ENCODE measurements around the gene AKAP6. TPM values are rescaled to one million over a fixed set of nuclear protein-coding genes. Genes with fewer than 3 reads are reported as not detected.
A peak's percentile ranks its signal among the peaks of the same experiment; 100 is the strongest.

AKAP6 gene
- total RNA-seq, 4 donors from 2014 or later: 2.0 to 11.0 (median 4.2) TPM

DNA sequence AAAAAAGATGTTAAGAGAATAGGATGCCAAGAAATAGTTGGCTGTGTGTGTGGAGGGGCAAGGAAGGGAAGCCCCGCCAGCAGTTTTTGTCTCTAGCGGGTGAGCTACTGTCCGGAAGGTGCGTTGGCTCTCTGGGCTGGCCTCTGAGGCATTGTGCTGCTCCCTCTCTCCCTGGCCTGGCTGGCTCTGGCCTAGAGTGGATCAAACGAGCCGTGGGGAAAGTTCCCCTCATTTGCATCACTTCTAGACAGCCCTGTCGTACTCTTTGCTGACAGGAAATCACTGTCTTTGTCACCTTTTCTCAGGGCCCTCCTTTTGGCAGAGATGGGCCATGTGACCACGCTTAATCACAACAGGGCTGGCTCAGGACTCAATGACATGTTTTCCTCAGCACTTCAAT, 373.5 kb downstream of the AKAP6 start:
- TF ChIP-seq POLR2AphosphoS5 (IDR thresholded peaks at IDR 0.05): peak in 1 of 3 donors; percentile 11
- TF ChIP-seq, protein P1, sequence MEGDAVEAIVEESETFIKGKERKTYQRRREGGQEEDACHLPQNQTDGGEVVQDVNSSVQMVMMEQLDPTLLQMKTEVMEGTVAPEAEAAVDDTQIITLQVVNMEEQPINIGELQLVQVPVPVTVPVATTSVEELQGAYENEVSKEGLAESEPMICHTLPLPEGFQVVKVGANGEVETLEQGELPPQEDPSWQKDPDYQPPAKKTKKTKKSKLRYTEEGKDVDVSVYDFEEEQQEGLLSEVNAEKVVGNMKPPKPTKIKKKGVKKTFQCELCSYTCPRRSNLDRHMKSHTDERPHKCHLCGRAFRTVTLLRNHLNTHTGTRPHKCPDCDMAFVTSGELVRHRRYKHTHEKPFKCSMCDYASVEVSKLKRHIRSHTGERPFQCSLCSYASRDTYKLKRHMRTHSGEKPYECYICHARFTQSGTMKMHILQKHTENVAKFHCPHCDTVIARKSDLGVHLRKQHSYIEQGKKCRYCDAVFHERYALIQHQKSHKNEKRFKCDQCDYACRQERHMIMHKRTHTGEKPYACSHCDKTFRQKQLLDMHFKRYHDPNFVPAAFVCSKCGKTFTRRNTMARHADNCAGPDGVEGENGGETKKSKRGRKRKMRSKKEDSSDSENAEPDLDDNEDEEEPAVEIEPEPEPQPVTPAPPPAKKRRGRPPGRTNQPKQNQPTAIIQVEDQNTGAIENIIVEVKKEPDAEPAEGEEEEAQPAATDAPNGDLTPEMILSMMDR (IDR thresholded peaks at IDR 0.05): no peak
- no peaks in the 10 kb centered on the region for H3K9me3 ChIP-seq
- peaks cover 20% of the 10 kb centered on the region for H3K4me1 ChIP-seq
- H3K27ac ChIP-seq: peak overlapping the region; percentile 78
- no peaks in the 10 kb centered on the region for H3K27me3 ChIP-seq
- no peaks in the 10 kb centered on the region for H3K36me3 ChIP-seq
- H3K4me3 ChIP-seq: no peak overlapping the region
- WGBS: 23% methylated on average over 8 of the region's 8 CpGs
- peak in 1 of 2 donors; percentile 68 for DNase-seq (ENCODE audit: low spot score in 2 of 2)

DNA sequence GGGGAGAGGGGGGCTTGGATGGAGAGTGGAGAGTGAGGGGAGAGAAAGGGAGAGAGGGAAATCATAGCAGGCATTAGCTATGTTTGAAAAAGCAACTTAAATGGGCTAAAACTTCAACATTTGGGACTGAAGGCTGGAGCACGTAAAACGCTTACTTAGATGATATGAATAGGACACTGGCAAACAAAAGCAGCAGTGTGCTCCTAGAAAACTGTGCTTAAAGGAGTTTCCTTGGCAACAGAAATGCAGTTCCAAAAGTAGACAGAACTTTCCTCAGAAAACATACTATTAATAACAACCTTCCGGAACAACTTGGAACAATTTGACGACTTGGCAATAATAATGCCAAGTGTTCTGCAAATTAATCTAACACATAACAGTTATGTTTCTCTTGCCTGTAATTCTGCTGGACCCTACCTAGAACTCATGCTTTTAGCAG, 374.1 kb downstream of the AKAP6 start:
- 16% methylated on average over 4 of the region's 4 CpGs for WGBS
- peak overlapping the region; percentile 78 for H3K27ac ChIP-seq
- peak overlapping the region; percentile 5 for H3K4me3 ChIP-seq
- peaks cover 20% of the 10 kb centered on the region for H3K4me1 ChIP-seq
- DNase-seq (ENCODE audit: low spot score in 2 of 2): no peak
- H3K9me3 ChIP-seq: no peaks in the 10 kb centered on the region
- no peaks in the 10 kb centered on the region for H3K36me3 ChIP-seq
- TF ChIP-seq POLR2AphosphoS5 (IDR thresholded peaks at IDR 0.05): no peak
- no peak for TF ChIP-seq POLR2A (IDR thresholded peaks at IDR 0.05)
- no peak for TF ChIP-seq EP300 (IDR thresholded peaks at IDR 0.05)
- TF ChIP-seq, protein P1 (IDR thresholded peaks at IDR 0.05): no peak
- H3K27me3 ChIP-seq: no peaks in the 10 kb centered on the region

DNA sequence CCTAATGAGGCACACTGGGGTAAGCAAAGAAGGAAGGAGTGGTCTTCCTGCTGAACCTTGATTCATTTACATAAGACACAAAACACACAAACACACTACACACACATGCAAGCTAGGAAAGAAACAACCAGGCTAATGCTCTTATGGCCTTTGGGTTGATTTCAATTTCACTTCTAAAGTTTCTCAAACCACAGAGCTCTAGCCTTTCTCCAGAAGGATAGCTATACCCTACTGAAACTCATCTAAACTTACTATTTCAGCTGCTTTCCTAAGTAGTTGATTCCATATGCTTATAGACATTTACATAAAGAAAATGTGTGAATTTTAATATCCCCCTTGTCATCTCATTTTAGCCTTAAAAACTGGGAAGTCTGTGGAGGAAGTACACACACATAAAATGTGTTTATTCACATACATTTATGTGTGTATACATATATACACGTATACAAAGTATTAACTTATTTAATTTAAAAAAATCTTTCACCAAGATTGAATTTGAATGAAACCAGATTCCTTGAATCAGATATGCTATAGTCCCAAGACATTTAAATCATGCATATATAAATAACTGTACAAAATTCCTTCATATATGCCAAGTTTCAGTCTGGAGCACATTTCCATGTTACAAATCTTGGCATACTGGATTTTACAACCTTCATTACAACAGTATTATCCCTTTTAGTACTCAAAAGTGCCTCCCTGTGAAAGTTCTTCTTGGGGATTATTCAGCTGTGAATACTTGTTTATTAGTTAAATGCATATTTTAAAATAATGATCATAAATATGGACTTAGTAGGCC, 377.8 kb downstream of the AKAP6 start:
- no peak overlapping the region for H3K4me3 ChIP-seq
- 65% methylated on average over 1 of the region's 1 CpG for WGBS
- TF ChIP-seq POLR2A (IDR thresholded peaks at IDR 0.05): no peak
- no peak for TF ChIP-seq POLR2AphosphoS5 (IDR thresholded peaks at IDR 0.05)
- TF ChIP-seq EP300 (IDR thresholded peaks at IDR 0.05): no peak
- TF ChIP-seq, protein P1 (IDR thresholded peaks at IDR 0.05): no peak
- no peaks in the 10 kb centered on the region for H3K36me3 ChIP-seq
- H3K4me1 ChIP-seq: peaks cover 33% of the 10 kb centered on the region
- H3K27me3 ChIP-seq: no peaks in the 10 kb centered on the region
- no peaks in the 10 kb centered on the region for H3K9me3 ChIP-seq
- H3K27ac ChIP-seq: no peak overlapping the region
- DNase-seq (ENCODE audit: low spot score in 2 of 2): no peak

DNA sequence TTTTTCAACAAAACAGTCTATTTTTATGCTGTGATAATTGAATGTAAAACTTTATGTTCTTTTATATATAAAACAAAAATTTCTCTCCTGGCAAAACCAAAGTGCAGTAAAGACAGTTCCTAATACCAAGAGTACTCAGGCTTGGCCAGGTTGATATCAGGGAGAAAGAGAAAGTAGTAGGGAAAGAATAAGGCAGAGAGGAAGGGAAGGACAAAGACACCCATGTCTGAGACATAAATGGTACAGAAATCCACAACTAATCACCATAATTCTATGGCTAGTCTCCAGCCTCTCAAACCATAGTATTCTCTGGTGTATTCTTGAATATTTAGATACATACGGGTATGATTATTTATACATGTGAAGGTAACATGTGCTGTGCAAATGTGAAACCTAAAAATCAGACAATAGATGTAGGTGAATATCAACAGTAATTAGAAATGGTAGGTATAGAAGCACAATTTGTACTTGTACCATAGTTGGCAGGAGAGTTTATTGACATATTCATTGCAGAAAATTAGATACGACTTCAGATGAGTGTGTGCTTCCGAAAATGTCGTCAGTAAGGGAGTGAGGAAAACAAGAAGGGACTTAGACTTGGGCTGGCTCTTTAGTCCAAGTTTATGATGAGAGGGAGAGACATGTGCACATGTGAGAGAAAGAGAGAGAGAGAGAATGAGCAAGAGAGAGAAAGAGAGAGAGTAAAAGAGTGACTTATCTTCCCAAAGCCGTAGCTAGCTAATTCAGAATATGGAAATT, 378.8 kb downstream of the AKAP6 start:
- no peaks in the 10 kb centered on the region for H3K9me3 ChIP-seq

More for the DNA sequence above, 378.8 kb downstream of the AKAP6 start:
- Histone ChIP-seq H3K27me3 (no peaks in the 10 kb centered on the region), H3K27ac (no peak overlapping the region), H3K36me3 (no peaks in the 10 kb centered on the region), H3K4me3 (no peak overlapping the region), H3K4me1 (peaks cover 25% of the 10 kb centered on the region)
- TF ChIP-seq POLR2A (IDR thresholded peaks at IDR 0.05) (no peak), POLR2AphosphoS5 (IDR thresholded peaks at IDR 0.05) (no peak), EP300 (IDR thresholded peaks at IDR 0.05) (no peak)
- TF ChIP-seq, protein P1 (IDR thresholded peaks at IDR 0.05): no peak
- 88% methylated on average over 5 of the region's 5 CpGs for WGBS
- no peak for DNase-seq (ENCODE audit: low spot score in 2 of 2)
